SK-N-SH treated with all-trans-retinoic acid at 6 μM for 48 hours (cell line): Measurements from ENCODE around the gene TBL1X.

Experiments used
- ATAC-seq: fragments of 200-7000 bp; cut with Tn5 transposase; 3 replicates; pipeline ENCODE4 v1.9.1; 2020; ENCODE audit warnings: mild to moderate bottlenecking, moderate library complexity
- BACH2 ChIP-seq: fragments of 250-450 bp; sonication (Bioruptor Pico); IDR thresholded peaks from 2 replicates; pipeline ENCODE4 v1.9.0; 2021; ENCODE audit warnings: mild to moderate bottlenecking, borderline replicate concordance
- CSDC2 ChIP-seq: fragments of 250-450 bp; sonication (Bioruptor Pico); IDR thresholded peaks from 2 replicates; pipeline ENCODE4 v1.5.0; 2020; ENCODE audit warnings: mild to moderate bottlenecking, moderate library complexity
- GLIS3 ChIP-seq: fragments of 250-450 bp; sonication (Bioruptor Pico); IDR thresholded peaks from 2 replicates; pipeline ENCODE4 v1.5.0; 2020; ENCODE audit warnings: mild to moderate bottlenecking, moderate library complexity
- ISL1 ChIP-seq: fragments of 250-450 bp; sonication (Bioruptor Pico); IDR thresholded peaks from 2 replicates; pipeline ENCODE4 v2.1.2; 2022; ENCODE audit warnings: mild to moderate bottlenecking, moderate library complexity
- OSR1 ChIP-seq: fragments of 250-450 bp; sonication (Bioruptor Pico); IDR thresholded peaks from 2 replicates; pipeline ENCODE4 v1.8.0; 2022; ENCODE audit warnings: moderate library complexity, mild to moderate bottlenecking, inconsistent platforms
- PPARA ChIP-seq: fragments of 250-450 bp; sonication (Bioruptor Pico); IDR thresholded peaks from 2 replicates; pipeline ENCODE4 v1.5.0; 2020; ENCODE audit warnings: mild to moderate bottlenecking, borderline replicate concordance
- SNAI2 ChIP-seq: fragments of 250-450 bp; sonication (Bioruptor Pico); IDR thresholded peaks from 2 replicates; pipeline ENCODE4 v1.5.0; 2020; ENCODE audit warnings: mild to moderate bottlenecking, moderate library complexity
- TCF4 ChIP-seq: fragments of 250-450 bp; sonication (Bioruptor Pico); IDR thresholded peaks from 2 replicates; pipeline ENCODE4 v1.8.0; 2021; ENCODE audit warnings: mild to moderate bottlenecking, moderate library complexity, borderline replicate concordance
- TOX ChIP-seq: fragments of 250-450 bp; sonication (Bioruptor Pico); IDR thresholded peaks from 2 replicates; pipeline ENCODE4 v1.8.0; 2021; ENCODE audit warnings: mild to moderate bottlenecking, moderate library complexity, borderline replicate concordance
- ZC3H10 ChIP-seq: fragments of 250-450 bp; sonication (Bioruptor Pico); IDR thresholded peaks from 2 replicates; pipeline ENCODE4 v1.5.1; 2021; ENCODE audit warnings: mild to moderate bottlenecking, moderate library complexity
- ZFP3 ChIP-seq: fragments of 250-450 bp; sonication (Bioruptor Pico); IDR thresholded peaks from 2 replicates; pipeline ENCODE4 v1.5.0; 2020; ENCODE audit warnings: mild to moderate bottlenecking, moderate library complexity
- ZFP30 ChIP-seq: fragments of 450-650 bp; formaldehyde crosslinking; IDR thresholded peaks from 2 replicates; pipeline ENCODE4 v1.5.0; 2022; ENCODE audit warnings: mild to moderate bottlenecking, moderate library complexity
- ZNF565 ChIP-seq: fragments of 450-650 bp; formaldehyde crosslinking; conservative IDR thresholded peaks from 2 replicates; pipeline ENCODE4 v1.5.0; 2020; ENCODE audit warnings: low read depth, mild to moderate bottlenecking, moderate library complexity
- ZNF70 ChIP-seq: fragments of 450-650 bp; formaldehyde crosslinking; IDR thresholded peaks from 2 replicates; pipeline ENCODE4 v1.5.0; 2020; ENCODE audit warnings: mild to moderate bottlenecking, moderate library complexity
- ZNF8 ChIP-seq: fragments of 450-650 bp; formaldehyde crosslinking; IDR thresholded peaks from 2 replicates; pipeline ENCODE4 v1.5.0; 2020; ENCODE audit warnings: mild to moderate bottlenecking, moderate library complexity
- TF ChIP-seq, protein P1 (sequence below): fragments of 250-450 bp; sonication (Bioruptor Pico); IDR thresholded peaks from 2 replicates; pipeline ENCODE4 v1.5.1; 2020; ENCODE audit warnings: low read depth, mild to moderate bottlenecking, moderate library complexity
- TF ChIP-seq, protein P2 (sequence below): fragments of 250-450 bp; sonication (Bioruptor Pico); IDR thresholded peaks from 2 replicates; pipeline ENCODE4 v1.8.0; 2021; ENCODE audit warnings: low read depth, mild to moderate bottlenecking, moderate library complexity, borderline replicate concordance
- TF ChIP-seq, protein P3 (sequence below): fragments of 250-450 bp; sonication (Bioruptor Pico); IDR thresholded peaks from 2 replicates; pipeline ENCODE4 v1.5.0; 2020; ENCODE audit warnings: mild to moderate bottlenecking, moderate library complexity
- TF ChIP-seq, protein P4 (sequence below): fragments of 250-450 bp; sonication (Bioruptor Pico); IDR thresholded peaks from 2 replicates; pipeline ENCODE4 v1.5.1; 2021; ENCODE audit warnings: mild to moderate bottlenecking, moderate library complexity

The TBL1X gene

DNA sequence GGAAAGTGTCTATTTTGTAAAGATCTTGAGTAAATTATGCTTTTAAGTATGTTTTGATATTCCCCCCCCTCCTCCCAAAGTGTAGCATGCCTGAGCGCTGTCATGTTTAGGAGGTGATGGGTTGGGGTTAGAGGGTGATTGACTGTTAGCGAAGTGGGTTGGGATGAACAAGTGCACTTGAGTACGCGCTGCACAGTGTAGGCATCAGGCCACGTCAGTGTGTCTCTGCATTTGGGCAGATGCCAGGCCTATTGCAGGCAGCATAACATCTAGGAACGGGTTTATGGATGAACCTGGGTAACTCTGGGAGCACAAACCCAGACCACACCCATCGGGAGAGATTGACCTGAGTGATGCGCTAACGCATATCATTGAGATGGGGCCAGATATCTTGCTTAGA lies 111.2 kb downstream of the TBL1X start:
- no peak for ATAC-seq
- no peak for TF ChIP-seq ZNF565
- TF ChIP-seq BACH2 (CRISPR knock-in tag) = no peak
- no peak for TF ChIP-seq GLIS3 (CRISPR knock-in tag)
- no peak for TF ChIP-seq ZFP30 (CRISPR knock-in tag)
- no peak for TF ChIP-seq SNAI2 (CRISPR knock-in tag)
- no peak for TF ChIP-seq CSDC2 (CRISPR knock-in tag)
- no peak for TF ChIP-seq OSR1 (CRISPR knock-in tag)
- TF ChIP-seq ZC3H10 (CRISPR knock-in tag) = no peak
- no peak for TF ChIP-seq ZFP3
- no peak for TF ChIP-seq ZNF70 (CRISPR knock-in tag)
- TF ChIP-seq, protein P1, sequence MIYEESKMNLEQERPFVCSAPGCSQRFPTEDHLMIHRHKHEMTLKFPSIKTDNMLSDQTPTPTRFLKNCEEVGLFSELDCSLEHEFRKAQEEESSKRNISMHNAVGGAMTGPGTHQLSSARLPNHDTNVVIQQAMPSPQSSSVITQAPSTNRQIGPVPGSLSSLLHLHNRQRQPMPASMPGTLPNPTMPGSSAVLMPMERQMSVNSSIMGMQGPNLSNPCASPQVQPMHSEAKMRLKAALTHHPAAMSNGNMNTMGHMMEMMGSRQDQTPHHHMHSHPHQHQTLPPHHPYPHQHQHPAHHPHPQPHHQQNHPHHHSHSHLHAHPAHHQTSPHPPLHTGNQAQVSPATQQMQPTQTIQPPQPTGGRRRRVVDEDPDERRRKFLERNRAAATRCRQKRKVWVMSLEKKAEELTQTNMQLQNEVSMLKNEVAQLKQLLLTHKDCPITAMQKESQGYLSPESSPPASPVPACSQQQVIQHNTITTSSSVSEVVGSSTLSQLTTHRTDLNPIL (CRISPR knock-in tag) = no peak
- TF ChIP-seq, protein P2, sequence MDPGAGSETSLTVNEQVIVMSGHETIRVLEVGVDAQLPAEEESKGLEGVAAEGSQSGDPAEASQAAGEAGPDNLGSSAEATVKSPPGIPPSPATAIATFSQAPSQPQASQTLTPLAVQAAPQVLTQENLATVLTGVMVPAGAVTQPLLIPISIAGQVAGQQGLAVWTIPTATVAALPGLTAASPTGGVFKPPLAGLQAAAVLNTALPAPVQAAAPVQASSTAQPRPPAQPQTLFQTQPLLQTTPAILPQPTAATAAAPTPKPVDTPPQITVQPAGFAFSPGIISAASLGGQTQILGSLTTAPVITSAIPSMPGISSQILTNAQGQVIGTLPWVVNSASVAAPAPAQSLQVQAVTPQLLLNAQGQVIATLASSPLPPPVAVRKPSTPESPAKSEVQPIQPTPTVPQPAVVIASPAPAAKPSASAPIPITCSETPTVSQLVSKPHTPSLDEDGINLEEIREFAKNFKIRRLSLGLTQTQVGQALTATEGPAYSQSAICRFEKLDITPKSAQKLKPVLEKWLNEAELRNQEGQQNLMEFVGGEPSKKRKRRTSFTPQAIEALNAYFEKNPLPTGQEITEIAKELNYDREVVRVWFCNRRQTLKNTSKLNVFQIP (CRISPR knock-in tag) = no peak
- no peak for TF ChIP-seq ISL1 (CRISPR knock-in tag)

DNA sequence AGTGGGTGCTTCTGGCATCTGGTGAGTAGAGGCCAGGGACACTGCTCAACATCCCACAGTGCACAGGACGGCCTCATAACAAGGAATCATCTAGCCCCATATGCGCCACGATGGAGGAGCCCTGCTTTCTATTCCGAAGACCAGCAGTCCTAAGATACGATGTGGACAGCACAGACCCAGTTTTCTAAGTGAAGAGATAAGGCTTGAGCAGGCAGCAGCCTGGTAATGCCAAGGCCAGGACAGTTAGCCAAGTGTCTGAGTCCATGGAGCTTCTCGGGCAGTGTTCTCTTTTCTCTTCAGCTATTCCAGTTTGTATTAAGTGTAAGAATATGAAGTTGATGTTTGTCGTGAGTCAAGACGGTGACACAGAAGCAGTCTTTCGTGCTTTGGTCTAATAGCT lies 112.7 kb downstream of the TBL1X start:
- ATAC-seq = no peak
- TF ChIP-seq TCF4 (CRISPR knock-in tag) (no peak), ZC3H10 (CRISPR knock-in tag) (no peak), GLIS3 (CRISPR knock-in tag) (no peak), ZNF8 (no peak), TOX (CRISPR knock-in tag) (no peak), PPARA (CRISPR knock-in tag) (no peak), SNAI2 (CRISPR knock-in tag) (no peak), BACH2 (CRISPR knock-in tag) (no peak), ZFP3 (no peak)
- TF ChIP-seq, protein P3, sequence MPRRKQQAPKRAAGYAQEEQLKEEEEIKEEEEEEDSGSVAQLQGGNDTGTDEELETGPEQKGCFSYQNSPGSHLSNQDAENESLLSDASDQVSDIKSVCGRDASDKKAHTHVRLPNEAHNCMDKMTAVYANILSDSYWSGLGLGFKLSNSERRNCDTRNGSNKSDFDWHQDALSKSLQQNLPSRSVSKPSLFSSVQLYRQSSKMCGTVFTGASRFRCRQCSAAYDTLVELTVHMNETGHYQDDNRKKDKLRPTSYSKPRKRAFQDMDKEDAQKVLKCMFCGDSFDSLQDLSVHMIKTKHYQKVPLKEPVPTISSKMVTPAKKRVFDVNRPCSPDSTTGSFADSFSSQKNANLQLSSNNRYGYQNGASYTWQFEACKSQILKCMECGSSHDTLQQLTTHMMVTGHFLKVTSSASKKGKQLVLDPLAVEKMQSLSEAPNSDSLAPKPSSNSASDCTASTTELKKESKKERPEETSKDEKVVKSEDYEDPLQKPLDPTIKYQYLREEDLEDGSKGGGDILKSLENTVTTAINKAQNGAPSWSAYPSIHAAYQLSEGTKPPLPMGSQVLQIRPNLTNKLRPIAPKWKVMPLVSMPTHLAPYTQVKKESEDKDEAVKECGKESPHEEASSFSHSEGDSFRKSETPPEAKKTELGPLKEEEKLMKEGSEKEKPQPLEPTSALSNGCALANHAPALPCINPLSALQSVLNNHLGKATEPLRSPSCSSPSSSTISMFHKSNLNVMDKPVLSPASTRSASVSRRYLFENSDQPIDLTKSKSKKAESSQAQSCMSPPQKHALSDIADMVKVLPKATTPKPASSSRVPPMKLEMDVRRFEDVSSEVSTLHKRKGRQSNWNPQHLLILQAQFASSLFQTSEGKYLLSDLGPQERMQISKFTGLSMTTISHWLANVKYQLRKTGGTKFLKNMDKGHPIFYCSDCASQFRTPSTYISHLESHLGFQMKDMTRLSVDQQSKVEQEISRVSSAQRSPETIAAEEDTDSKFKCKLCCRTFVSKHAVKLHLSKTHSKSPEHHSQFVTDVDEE (CRISPR knock-in tag) = no peak
- TF ChIP-seq, protein P2 (CRISPR knock-in tag) = no peak
- TF ChIP-seq, protein P4, sequence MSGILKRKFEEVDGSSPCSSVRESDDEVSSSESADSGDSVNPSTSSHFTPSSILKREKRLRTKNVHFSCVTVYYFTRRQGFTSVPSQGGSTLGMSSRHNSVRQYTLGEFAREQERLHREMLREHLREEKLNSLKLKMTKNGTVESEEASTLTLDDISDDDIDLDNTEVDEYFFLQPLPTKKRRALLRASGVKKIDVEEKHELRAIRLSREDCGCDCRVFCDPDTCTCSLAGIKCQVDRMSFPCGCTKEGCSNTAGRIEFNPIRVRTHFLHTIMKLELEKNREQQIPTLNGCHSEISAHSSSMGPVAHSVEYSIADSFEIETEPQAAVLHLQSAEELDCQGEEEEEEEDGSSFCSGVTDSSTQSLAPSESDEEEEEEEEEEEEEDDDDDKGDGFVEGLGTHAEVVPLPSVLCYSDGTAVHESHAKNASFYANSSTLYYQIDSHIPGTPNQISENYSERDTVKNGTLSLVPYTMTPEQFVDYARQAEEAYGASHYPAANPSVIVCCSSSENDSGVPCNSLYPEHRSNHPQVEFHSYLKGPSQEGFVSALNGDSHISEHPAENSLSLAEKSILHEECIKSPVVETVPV = no peak

DNA sequence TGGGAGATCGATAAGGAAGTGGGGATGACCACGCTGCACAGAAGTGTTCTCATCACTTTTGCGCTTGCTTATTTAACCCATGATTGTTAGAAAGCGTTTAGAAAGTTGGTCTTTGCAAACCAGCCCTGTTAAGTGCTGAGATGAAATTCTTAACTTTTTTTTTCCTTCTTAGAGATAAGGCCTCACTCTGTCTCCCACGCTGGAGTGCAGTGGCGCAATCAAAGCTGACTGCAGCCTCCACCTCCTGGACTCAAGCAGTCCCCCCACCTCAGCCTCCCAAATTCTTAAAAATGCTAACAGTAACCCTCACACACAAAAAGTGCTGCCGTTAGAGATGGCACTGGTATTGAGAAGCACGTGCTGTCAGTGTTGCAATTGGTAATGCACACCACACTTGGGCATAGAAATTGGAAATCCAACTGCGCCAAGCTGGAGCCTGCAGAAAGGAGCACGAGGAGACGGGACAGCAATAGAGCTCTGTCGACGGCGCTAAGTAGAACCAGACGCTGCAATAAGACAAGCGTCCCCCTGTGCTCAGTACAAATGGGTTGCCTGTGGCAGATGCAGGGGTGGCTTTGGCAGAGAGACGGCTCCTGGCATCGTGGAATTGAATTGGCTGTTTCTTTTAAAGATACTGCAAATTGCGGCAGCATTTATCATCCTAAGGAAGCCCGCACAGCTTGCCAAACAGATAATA lies 113.4 kb downstream of the TBL1X start:
- TF ChIP-seq TCF4 (CRISPR knock-in tag) (no peak), ISL1 (CRISPR knock-in tag) (no peak), ZNF70 (CRISPR knock-in tag) (no peak), ZNF8 (no peak)
- TF ChIP-seq, protein P1 (CRISPR knock-in tag) = no peak
- ATAC-seq = peak; percentile 30; the same call in 1 of the 3 replicates
